ENCODE data around the gene ARHGEF1.
A peak's percentile ranks its signal among the peaks of the same experiment; 100 is the strongest.

Gene ARHGEF1

DNA sequence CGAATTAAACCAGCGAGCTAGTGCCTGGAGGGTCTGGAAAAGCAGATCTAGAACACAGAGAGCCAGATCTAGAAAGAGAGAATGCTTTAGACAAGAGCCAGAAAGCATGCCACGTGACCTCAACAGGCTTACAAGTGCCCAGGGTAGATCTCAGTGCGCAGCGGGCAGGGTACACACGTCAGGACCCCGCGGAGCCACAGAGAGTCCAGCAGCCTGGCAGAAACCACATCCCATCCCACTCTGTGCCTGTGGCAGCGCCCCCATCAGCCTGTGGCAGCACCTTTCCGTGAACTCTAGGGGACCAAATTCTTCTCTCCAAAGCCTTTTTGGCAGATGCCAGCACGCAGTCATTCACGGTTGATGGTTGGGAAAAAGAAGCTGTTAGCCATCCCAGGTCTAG is 5.9 kb downstream of the ARHGEF1 start:
- Histone ChIP-seq H3K27ac (ENCODE audit: low read length) (peak overlapping the region; percentile 87), H3K9ac (ENCODE audit: low read depth, low read length) (no peak overlapping the region; the same call in 1 of the 2 replicates)
- TF ChIP-seq, protein P1, sequence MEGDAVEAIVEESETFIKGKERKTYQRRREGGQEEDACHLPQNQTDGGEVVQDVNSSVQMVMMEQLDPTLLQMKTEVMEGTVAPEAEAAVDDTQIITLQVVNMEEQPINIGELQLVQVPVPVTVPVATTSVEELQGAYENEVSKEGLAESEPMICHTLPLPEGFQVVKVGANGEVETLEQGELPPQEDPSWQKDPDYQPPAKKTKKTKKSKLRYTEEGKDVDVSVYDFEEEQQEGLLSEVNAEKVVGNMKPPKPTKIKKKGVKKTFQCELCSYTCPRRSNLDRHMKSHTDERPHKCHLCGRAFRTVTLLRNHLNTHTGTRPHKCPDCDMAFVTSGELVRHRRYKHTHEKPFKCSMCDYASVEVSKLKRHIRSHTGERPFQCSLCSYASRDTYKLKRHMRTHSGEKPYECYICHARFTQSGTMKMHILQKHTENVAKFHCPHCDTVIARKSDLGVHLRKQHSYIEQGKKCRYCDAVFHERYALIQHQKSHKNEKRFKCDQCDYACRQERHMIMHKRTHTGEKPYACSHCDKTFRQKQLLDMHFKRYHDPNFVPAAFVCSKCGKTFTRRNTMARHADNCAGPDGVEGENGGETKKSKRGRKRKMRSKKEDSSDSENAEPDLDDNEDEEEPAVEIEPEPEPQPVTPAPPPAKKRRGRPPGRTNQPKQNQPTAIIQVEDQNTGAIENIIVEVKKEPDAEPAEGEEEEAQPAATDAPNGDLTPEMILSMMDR (IDR thresholded peaks at IDR 0.05; ENCODE audit: borderline replicate concordance, extremely low read depth, low read length, poor library complexity, severe bottlenecking), result peak; percentile 24
- TF ChIP-seq EZH2 (IDR thresholded peaks at IDR 0.05; ENCODE audit: borderline replicate concordance, low read depth, low read length, severe bottlenecking), result no peak

GRCh38 chr19:41889896-41890295 is 6.9 kb downstream of the ARHGEF1 start:
- TF ChIP-seq, protein P1 (IDR thresholded peaks at IDR 0.05; ENCODE audit: borderline replicate concordance, extremely low read depth, low read length, poor library complexity, severe bottlenecking), result no peak
- TF ChIP-seq EZH2 (IDR thresholded peaks at IDR 0.05; ENCODE audit: borderline replicate concordance, low read depth, low read length, severe bottlenecking), result no peak
- ATAC-seq (ENCODE audit: insufficient read depth, low read depth) (no peak), DNase-seq (no peak)
- H3K4me1 ChIP-seq (ENCODE audit: insufficient read depth, low read length), result peaks cover 57% of the 10 kb centered on the region
- no peak overlapping the region for H3K9ac ChIP-seq (ENCODE audit: low read depth, low read length)
- H3K79me2 ChIP-seq (ENCODE audit: insufficient read depth, low read length), result peaks cover 81% of the 10 kb centered on the region
- peaks cover 79% of the 10 kb centered on the region for H3K36me3 ChIP-seq (ENCODE audit: insufficient read depth, low read length)
- H3K4me2 ChIP-seq (ENCODE audit: insufficient read depth, low read length), result no peak overlapping the region
- H3K27me3 ChIP-seq (ENCODE audit: insufficient read depth, low read length, poor library complexity), result no peaks in the 10 kb centered on the region
- H3K9me3 ChIP-seq (ENCODE audit: insufficient read depth, low read length, severe bottlenecking), result no peaks in the 10 kb centered on the region
- peak overlapping the region; percentile 87 for H3K27ac ChIP-seq (ENCODE audit: low read length)
- peaks cover 63% of the 10 kb centered on the region for H4K20me1 ChIP-seq (ENCODE audit: insufficient read depth, low read length)
- H2AFZ ChIP-seq (ENCODE audit: low read depth, low read length), result no peak overlapping the region
- H3K4me3 ChIP-seq (ENCODE audit: low read depth in 1 of 2, low read length in 2 of 2), result no peak overlapping the region

More for the DNA sequence above, 5.9 kb downstream of the ARHGEF1 start:
- no peak overlapping the region for H3K4me3 ChIP-seq (ENCODE audit: low read depth in 1 of 2, low read length in 2 of 2)
- no peak overlapping the region for H2AFZ ChIP-seq (ENCODE audit: low read depth, low read length)
- H3K4me1 ChIP-seq (ENCODE audit: insufficient read depth, low read length), result peaks cover 64% of the 10 kb centered on the region
- no peak overlapping the region for H3K4me2 ChIP-seq (ENCODE audit: insufficient read depth, low read length)
- peaks cover 88% of the 10 kb centered on the region for H3K79me2 ChIP-seq (ENCODE audit: insufficient read depth, low read length)
- H3K36me3 ChIP-seq (ENCODE audit: insufficient read depth, low read length), result peaks cover 79% of the 10 kb centered on the region
- no peaks in the 10 kb centered on the region for H3K27me3 ChIP-seq (ENCODE audit: insufficient read depth, low read length, poor library complexity)
- ATAC-seq (ENCODE audit: insufficient read depth, low read depth) (no peak), DNase-seq (no peak)
- H4K20me1 ChIP-seq (ENCODE audit: insufficient read depth, low read length), result peaks cover 64% of the 10 kb centered on the region
- H3K9me3 ChIP-seq (ENCODE audit: insufficient read depth, low read length, severe bottlenecking), result no peaks in the 10 kb centered on the region

DNA sequence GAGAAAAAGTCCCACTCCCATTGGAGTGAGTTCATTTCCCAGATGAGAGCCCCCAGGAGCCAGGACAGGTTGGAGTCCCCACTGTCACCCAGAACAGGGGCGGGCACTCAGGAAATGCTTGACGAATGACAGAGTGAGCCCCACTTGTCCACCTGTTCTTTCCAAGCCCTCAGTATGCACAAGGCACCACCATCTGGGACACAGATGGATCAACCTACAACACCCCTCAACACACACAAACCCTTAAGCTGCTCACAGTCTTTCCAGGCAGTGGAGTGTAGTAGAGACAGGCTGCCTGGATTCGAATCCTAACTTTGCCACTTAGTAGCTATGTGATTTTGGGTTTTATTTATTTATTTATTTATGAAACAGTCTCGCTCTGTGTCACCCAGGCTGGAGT is 8.0 kb downstream of the ARHGEF1 start:
- 0 out of 2 replicates have a peak overlapping the region, but pooled peaks have one; percentile 6 for H3K27ac ChIP-seq (ENCODE audit: low read length)
- peaks cover 47% of the 10 kb centered on the region for H3K4me1 ChIP-seq (ENCODE audit: insufficient read depth, low read length)
- H3K27me3 ChIP-seq (ENCODE audit: insufficient read depth, low read length, poor library complexity), result no peaks in the 10 kb centered on the region
- H3K9ac ChIP-seq (ENCODE audit: low read depth, low read length), result no peak overlapping the region
- no peak overlapping the region for H2AFZ ChIP-seq (ENCODE audit: low read depth, low read length)
- no peaks in the 10 kb centered on the region for H3K9me3 ChIP-seq (ENCODE audit: insufficient read depth, low read length, severe bottlenecking)
- DNase-seq (no peak), ATAC-seq (ENCODE audit: insufficient read depth, low read depth) (no peak)
- no peak overlapping the region for H3K4me2 ChIP-seq (ENCODE audit: insufficient read depth, low read length)
- TF ChIP-seq, protein P1 (IDR thresholded peaks at IDR 0.05; ENCODE audit: borderline replicate concordance, extremely low read depth, low read length, poor library complexity, severe bottlenecking), result no peak
- TF ChIP-seq EZH2 (IDR thresholded peaks at IDR 0.05; ENCODE audit: borderline replicate concordance, low read depth, low read length, severe bottlenecking), result no peak
- peaks cover 81% of the 10 kb centered on the region for H3K79me2 ChIP-seq (ENCODE audit: insufficient read depth, low read length)
- no peak overlapping the region for H3K4me3 ChIP-seq (ENCODE audit: low read depth in 1 of 2, low read length in 2 of 2)
- H3K36me3 ChIP-seq (ENCODE audit: insufficient read depth, low read length), result peaks cover 83% of the 10 kb centered on the region
- peaks cover 66% of the 10 kb centered on the region for H4K20me1 ChIP-seq (ENCODE audit: insufficient read depth, low read length)
